Nucleus accumbens (tissue), 56 donors: ENCODE data around the gene OXLD1.

ENCODE experiments used
- DNase-seq, 56 donors: peaks; one replicate each; lab custom pipeline; 2025; lab: John Stamatoyannopoulos, UW

OXLD1 gene

GRCh38 chr17:81684442-81684911 is 18.1 kb upstream of the OXLD1 start:
- peak in 1 of 56 donors; percentile 50 for DNase-seq

GRCh38 chr17:81683584-81684441 is 17.4 kb upstream of the OXLD1 start, which contains the start of the genes ARL16 and HGS:
ARL16 (minus strand) TSS chr17:81683797; CDS start chr17:81683753, 44 bp downstream.
HGS (plus strand) TSS chr17:81684011; CDS start chr17:81684067, 56 bp downstream.
- DNase-seq = peak; percentile 72 to 98 (median 94)

- peak in 1 of 56 donors; percentile 41 for DNase-seq
Measured at GRCh38 chr17:81683208-81683583, 16.8 kb upstream of the OXLD1 start.

- no peak for DNase-seq
Measured at GRCh38 chr17:81682565-81683207, 16.3 kb upstream of the OXLD1 start.

GRCh38 chr17:81681672-81682071 is 15.3 kb upstream of the OXLD1 start:
- peak in 6 of 56 donors; percentile 9 to 36 (median 22) for DNase-seq

GRCh38 chr17:81680150-81680549 is 13.7 kb upstream of the OXLD1 start:
- DNase-seq = no peak

GRCh38 chr17:81676906-81677305 is 10.5 kb upstream of the OXLD1 start:
- DNase-seq = peak in 1 of 56 donors; percentile 9

- DNase-seq = peak in 7 of 56 donors; percentile 13 to 57 (median 25)
Measured at GRCh38 chr17:81675515-81676221, 9.3 kb upstream of the OXLD1 start.

GRCh38 chr17:81673561-81674258 is 7.3 kb upstream of the OXLD1 start:
- DNase-seq = no peak

GRCh38 chr17:81672954-81673353 is 6.5 kb upstream of the OXLD1 start:
- no peak for DNase-seq

GRCh38 chr17:81672504-81672903 is 6.1 kb upstream of the OXLD1 start:
- DNase-seq = no peak

GRCh38 chr17:81667754-81668153 is 1.3 kb upstream of the OXLD1 start:
- no peak for DNase-seq

- peak in 1 of 56 donors; percentile 43 for DNase-seq
Measured at GRCh38 chr17:81666092-81666341, 388 bp downstream of the OXLD1 start.

- peak in 5 of 56 donors; percentile 7 to 23 (median 17) for DNase-seq
Measured at GRCh38 chr17:81665205-81666091, 957 bp downstream of the OXLD1 start.

- DNase-seq = no peak
Measured at GRCh38 chr17:81664051-81664470, 2.3 kb downstream of the OXLD1 start.

- no peak for DNase-seq
Measured at GRCh38 chr17:81662002-81662401, 4.4 kb downstream of the OXLD1 start.

- no peak for DNase-seq
Measured at GRCh38 chr17:81660441-81660840, 6.0 kb downstream of the OXLD1 start.

- DNase-seq = no peak
Measured at GRCh38 chr17:81659038-81659437, 7.4 kb downstream of the OXLD1 start.

- no peak for DNase-seq
Measured at GRCh38 chr17:81656835-81657234, 9.6 kb downstream of the OXLD1 start.
